HEK293 (cell line): ENCODE measurements around the gene NOS1.

Experiments used
- CTCF ChIA-PET: fragments of 350-600 bp; formaldehyde crosslinking; extraction: SDS; loops from one replicate; lab custom pipeline; 2021; ENCODE audit warnings: antibody characterized with exemption; lab: Yijun Ruan, JAX
- POLR2A ChIA-PET: fragments of 300-600 bp; formaldehyde crosslinking; extraction: SDS; loops from one replicate; lab custom pipeline; 2020; ENCODE audit warnings: antibody characterized with exemption, inconsistent platforms; lab: Yijun Ruan, JAX
- H3K27ac ChIP-seq: fragments of 200-500 bp; sonication (Bioruptor generic); 2 replicates; pipeline ENCODE4 v1.5.1; 2014; ENCODE audit warnings: low read depth, low read length, control low read depth, inconsistent platforms; ENCODE audit errors: extremely low read depth
- H3K36me3 ChIP-seq, 2 experiments: fragments of 200-500 bp in 1 of 2; sonication (Bioruptor generic) in 1 of 2; 1 replicate in 1 of 2; 2 replicates in 1 of 2; pipeline ENCODE4 v1.5.1; 2014 to 2017; ENCODE audit warnings: inconsistent platforms in 2 of 2, low read length in 2 of 2; ENCODE audit not compliant: control insufficient read depth in 2 of 2, insufficient read depth in 1 of 2
- H3K4me1 ChIP-seq: fragments of 200-500 bp; sonication (Bioruptor generic); 2 replicates; pipeline ENCODE4 v1.5.1; 2014; ENCODE audit warnings: mild to moderate bottlenecking, low read length, inconsistent platforms; ENCODE audit not compliant: control insufficient read depth, insufficient read depth
- H3K4me3 ChIP-seq: 2 replicates; pipeline ENCODE4 v1.5.1; 2011; ENCODE audit warnings: low read depth, mild to moderate bottlenecking, control low read depth, low read length, moderate library complexity
- H3K9me3 ChIP-seq: fragments of 200-500 bp; sonication (Bioruptor generic); 2 replicates; pipeline ENCODE4 v1.5.1; 2014; ENCODE audit warnings: low read depth, low read length, inconsistent platforms; ENCODE audit not compliant: control insufficient read depth, insufficient read depth
- GLIS1 ChIP-seq: fragments of 450-650 bp; formaldehyde crosslinking; IDR thresholded peaks from 2 replicates; pipeline ENCODE4 v1.5.1; 2016; ENCODE audit warnings: missing biosample characterization, missing genetic modification characterization
- PRDM1 ChIP-seq: fragments of 450-650 bp; formaldehyde crosslinking; IDR thresholded peaks from 2 replicates; pipeline ENCODE4; 2016; ENCODE audit warnings: missing biosample characterization, missing genetic modification characterization
- PRDM4 ChIP-seq: fragments of 450-650 bp; formaldehyde crosslinking; IDR thresholded peaks from 2 replicates; pipeline ENCODE4 v1.5.1; 2017; ENCODE audit warnings: missing biosample characterization, missing genetic modification characterization
- TRIM28 ChIP-seq: IDR thresholded peaks from 2 replicates; pipeline ENCODE4 v1.6.1; 2011; ENCODE audit warnings: low read length, control low read depth, borderline replicate concordance
- ZBTB17 ChIP-seq: fragments of 450-650 bp; formaldehyde crosslinking; IDR thresholded peaks from 2 replicates; pipeline ENCODE4 v1.5.1; 2016; ENCODE audit warnings: missing biosample characterization, missing genetic modification characterization
- ZBTB49 ChIP-seq: fragments of 450-650 bp; formaldehyde crosslinking; IDR thresholded peaks from 2 replicates; pipeline ENCODE4 v1.5.1; 2016; ENCODE audit warnings: missing biosample characterization, missing genetic modification characterization, low read depth
- ZBTB8A ChIP-seq: fragments of 450-650 bp; formaldehyde crosslinking; IDR thresholded peaks from 2 replicates; pipeline ENCODE4 v1.5.1; 2016; ENCODE audit warnings: missing biosample characterization, missing genetic modification characterization
- ZNF174 ChIP-seq: fragments of 450-650 bp; formaldehyde crosslinking; IDR thresholded peaks from 2 replicates; pipeline ENCODE4 v1.5.0; 2017; ENCODE audit warnings: missing biosample characterization, mild to moderate bottlenecking, missing genetic modification characterization
- ZNF341 ChIP-seq: fragments of 450-650 bp; formaldehyde crosslinking; IDR thresholded peaks from 2 replicates; pipeline ENCODE4; 2016; ENCODE audit warnings: low read depth, missing biosample characterization, missing genetic modification characterization
- ZNF350 ChIP-seq: fragments of 450-650 bp; formaldehyde crosslinking; IDR thresholded peaks from 2 replicates; pipeline ENCODE4 v1.5.0; 2017; ENCODE audit warnings: missing biosample characterization, mild to moderate bottlenecking, missing genetic modification characterization
- ZNF394 ChIP-seq: fragments of 450-650 bp; formaldehyde crosslinking; IDR thresholded peaks from 2 replicates; pipeline ENCODE4 v1.5.1; 2016; ENCODE audit warnings: missing biosample characterization, missing genetic modification characterization, mild to moderate bottlenecking, moderate library complexity, borderline replicate concordance
- ZNF398 ChIP-seq: fragments of 450-650 bp; formaldehyde crosslinking; IDR thresholded peaks from 2 replicates; pipeline ENCODE4 v1.5.1; 2017; ENCODE audit warnings: missing biosample characterization, missing genetic modification characterization
- ZNF473 ChIP-seq: fragments of 450-650 bp; formaldehyde crosslinking; IDR thresholded peaks from 2 replicates; pipeline ENCODE4 v1.5.1; 2017; ENCODE audit warnings: missing biosample characterization, missing genetic modification characterization
- ZNF654 ChIP-seq: fragments of 450-650 bp; formaldehyde crosslinking; IDR thresholded peaks from 2 replicates; pipeline ENCODE4 v1.5.1; 2016; ENCODE audit warnings: low read depth, missing biosample characterization, missing genetic modification characterization
- ZNF670 ChIP-seq: fragments of 450-650 bp; formaldehyde crosslinking; IDR thresholded peaks from 2 replicates; pipeline ENCODE4 v1.5.1; 2016; ENCODE audit warnings: missing biosample characterization, missing genetic modification characterization, low read depth
- ZNF785 ChIP-seq: fragments of 450-650 bp; formaldehyde crosslinking; IDR thresholded peaks from 2 replicates; pipeline ENCODE4 v1.5.1; 2016; ENCODE audit warnings: missing biosample characterization, missing genetic modification characterization
- ZNF830 ChIP-seq: fragments of 450-650 bp; IDR thresholded peaks from 2 replicates; pipeline ENCODE4 v1.5.0; 2018; ENCODE audit warnings: missing biosample characterization, missing genetic modification characterization, low read depth, mild to moderate bottlenecking, moderate library complexity
- ZNF837 ChIP-seq: fragments of 450-650 bp; formaldehyde crosslinking; IDR thresholded peaks from 2 replicates; pipeline ENCODE4 v1.5.1; 2016; ENCODE audit warnings: missing biosample characterization, missing genetic modification characterization
- ZSCAN18 ChIP-seq: fragments of 450-650 bp; formaldehyde crosslinking; IDR thresholded peaks from 2 replicates; pipeline ENCODE4 v1.5.1; 2016; ENCODE audit warnings: missing biosample characterization, missing genetic modification characterization
- ZXDB ChIP-seq: fragments of 450-650 bp; formaldehyde crosslinking; IDR thresholded peaks from 2 replicates; pipeline ENCODE4 v1.5.1; 2016; ENCODE audit warnings: missing biosample characterization, missing genetic modification characterization

Gene NOS1

GRCh38 chr12:117216686-117217085, 144.7 kb downstream of the NOS1 start (continued):
- TF ChIP-seq ZSCAN18 (no peak), TRIM28 (no peak), ZBTB8A (tag by site-specific recombination) (no peak), ZNF174 (tag by site-specific recombination) (no peak), ZNF837 (no peak), PRDM1 (tag by site-specific recombination) (no peak), ZNF394 (tag by site-specific recombination) (no peak), ZNF473 (no peak), ZBTB17 (tag by site-specific recombination) (no peak), ZBTB49 (tag by site-specific recombination) (no peak)
- TF ChIP-seq, all 188 proteins: peak for 0

- H3K36me3 ChIP-seq = no peaks in the 10 kb centered on the region
- CTCF ChIA-PET = interaction anchor here (0.6 to 4.8 kb wide), 7 partner anchors 13 to 640 kb away, joined by 3 to 37 read pairs (median 5); no protein-coding TSS in a partner anchor
- no peaks in the 10 kb centered on the region for H3K9me3 ChIP-seq
- POLR2A ChIA-PET = no interaction called here
- no peak for TF ChIP-seq ZNF174 (tag by site-specific recombination)
- no peak for TF ChIP-seq ZNF785 (tag by site-specific recombination)
- no peak for TF ChIP-seq ZBTB17 (tag by site-specific recombination)
- peak; percentile 47; the same call in 1 of the 2 replicates for TF ChIP-seq ZNF341
- H3K27ac ChIP-seq = no peak overlapping the region
- H3K4me1 ChIP-seq = no peaks in the 10 kb centered on the region
- no peak overlapping the region for H3K4me3 ChIP-seq
Measured at GRCh38 chr12:117214797-117215196, 146.6 kb downstream of the NOS1 start.

- H3K4me3 ChIP-seq = no peak overlapping the region
- H3K9me3 ChIP-seq = no peaks in the 10 kb centered on the region
- TF ChIP-seq GLIS1 (peak; percentile 98), ZNF670 (tag by site-specific recombination) (no peak)
- TF ChIP-seq, all 188 proteins: peak for 1
- Histone ChIP-seq H3K36me3 (no peaks in the 10 kb centered on the region), H3K27ac (no peak overlapping the region), H3K4me1 (no peaks in the 10 kb centered on the region)
- POLR2A ChIA-PET = no interaction called here
- CTCF ChIA-PET = interaction anchor here (0.6 to 4.8 kb wide), 29 partner anchors 10 to 660 kb away, joined by 3 to 42 read pairs (median 7); no protein-coding TSS in a partner anchor
Measured at GRCh38 chr12:117213295-117213808, 148.1 kb downstream of the NOS1 start.

- Histone ChIP-seq H3K36me3 (no peaks in the 10 kb centered on the region), H3K4me1 (no peaks in the 10 kb centered on the region), H3K9me3 (no peaks in the 10 kb centered on the region), H3K4me3 (no peak overlapping the region), H3K27ac (no peak overlapping the region)
- POLR2A ChIA-PET = no interaction called here
- CTCF ChIA-PET = interaction anchor here (0.6 to 4.8 kb wide), 32 partner anchors 8 to 661 kb away, joined by 3 to 42 read pairs (median 6); no protein-coding TSS in a partner anchor
- TF ChIP-seq ZNF398 (tag by site-specific recombination) (no peak), ZXDB (tag by site-specific recombination) (no peak), ZNF654 (peak; percentile 99), ZNF350 (tag by site-specific recombination) (no peak), ZNF830 (no peak), PRDM4 (no peak)
Measured at GRCh38 chr12:117212563-117213190, 148.7 kb downstream of the NOS1 start.
